H1 (cell line): Measurements from ENCODE around the gene ZNF281. TPM values are rescaled to one million over a fixed set of nuclear protein-coding genes. Genes with fewer than 3 reads are reported as not detected.

Experiments
- BACH1 ChIP-seq: IDR thresholded peaks from 2 replicates; pipeline ENCODE4 v1.6.1; 2012; ENCODE audit warnings: low read length, improper control_type of control experiment
- KDM4A ChIP-seq: IDR thresholded peaks from one replicate; pipeline ENCODE4 v1.7.1; 2012; ENCODE audit warnings: low read depth, mild to moderate bottlenecking, moderate library complexity, low read length, inconsistent platforms; ENCODE audit not compliant: severe bottlenecking
- RFX5 ChIP-seq: IDR thresholded peaks from 2 replicates; pipeline ENCODE4 v1.6.1; 2011; ENCODE audit warnings: low read depth, low read length, improper control_type of control experiment, borderline replicate concordance
- RXRA ChIP-seq: IDR thresholded peaks from 2 replicates; pipeline ENCODE4 v1.6.1; 2011; ENCODE audit warnings: low read depth, mild to moderate bottlenecking, low read length, moderate library complexity; ENCODE audit not compliant: insufficient read depth
- SAP30 ChIP-seq: fragments of 300-600 bp; sonication (generic); IDR thresholded peaks from 2 replicates; pipeline ENCODE4 v1.7.1; 2012; ENCODE audit warnings: low read length, moderate library complexity, mild to moderate bottlenecking, inconsistent platforms; ENCODE audit not compliant: insufficient read depth, insufficient replicate concordance
- SIRT6 ChIP-seq: IDR thresholded peaks from one replicate; pipeline ENCODE4 v1.7.1; 2012; ENCODE audit warnings: low read length, inconsistent platforms
- SP1 ChIP-seq: IDR thresholded peaks from 2 replicates; pipeline ENCODE4 v1.6.1; 2011; ENCODE audit warnings: low read depth, low read length
- polyA plus RNA-seq, 7 experiments: library from polyadenylated mRNA; depleted of rRNA in 3 of 7; stranded (reverse) in 5 of 7; unstranded in 2 of 7; fragments of >200 nt in 5 of 7; fragments of 200-250 nt in 2 of 7; gene quantifications; 1 replicate in 5 of 7; 2 replicates in 1 of 7; 4 replicates in 1 of 7; pipeline versions ENCODE4 v1.2.1 to v1.2.3, GENCODE V29; 2011 to 2013; ENCODE audit warnings: missing spikeins in 2 of 7, mixed read lengths in 2 of 7
- total RNA-seq: library from RNA; stranded (reverse); fragmentation: NEBNext Ultra II Directional; extraction: Animal tissue kit (Norgen Biotek cat#: 25700); gene quantifications from 2 replicates; pipeline ENCODE4 v1.2.1, GENCODE V29; 2021
- TF ChIP-seq, protein P1 (sequence below): IDR thresholded peaks from 2 replicates; pipeline ENCODE4 v1.6.1; 2011; ENCODE audit warnings: low read depth, mild to moderate bottlenecking, low read length; ENCODE audit not compliant: insufficient read depth
- TF ChIP-seq, protein P2 (sequence below), 3 experiments: IDR thresholded peaks; 1 replicate in 2 of 3; 2 replicates in 1 of 3; pipeline versions ENCODE4 v1.5.1 to v1.6.1; 2011; ENCODE audit warnings: low read length in 3 of 3, mild to moderate bottlenecking in 3 of 3, inconsistent platforms in 2 of 3, low read depth in 1 of 3, moderate library complexity in 1 of 3; ENCODE audit not compliant: insufficient read depth in 1 of 3; ENCODE audit errors: control extremely low read depth in 1 of 3

ZNF281 gene
- total and polyA plus RNA-seq, 2 of the 8 experiments (the other 6 are each of a cell fraction or from before 2014, with no cell fraction given), result 19.5 to 61.4 TPM

DNA sequence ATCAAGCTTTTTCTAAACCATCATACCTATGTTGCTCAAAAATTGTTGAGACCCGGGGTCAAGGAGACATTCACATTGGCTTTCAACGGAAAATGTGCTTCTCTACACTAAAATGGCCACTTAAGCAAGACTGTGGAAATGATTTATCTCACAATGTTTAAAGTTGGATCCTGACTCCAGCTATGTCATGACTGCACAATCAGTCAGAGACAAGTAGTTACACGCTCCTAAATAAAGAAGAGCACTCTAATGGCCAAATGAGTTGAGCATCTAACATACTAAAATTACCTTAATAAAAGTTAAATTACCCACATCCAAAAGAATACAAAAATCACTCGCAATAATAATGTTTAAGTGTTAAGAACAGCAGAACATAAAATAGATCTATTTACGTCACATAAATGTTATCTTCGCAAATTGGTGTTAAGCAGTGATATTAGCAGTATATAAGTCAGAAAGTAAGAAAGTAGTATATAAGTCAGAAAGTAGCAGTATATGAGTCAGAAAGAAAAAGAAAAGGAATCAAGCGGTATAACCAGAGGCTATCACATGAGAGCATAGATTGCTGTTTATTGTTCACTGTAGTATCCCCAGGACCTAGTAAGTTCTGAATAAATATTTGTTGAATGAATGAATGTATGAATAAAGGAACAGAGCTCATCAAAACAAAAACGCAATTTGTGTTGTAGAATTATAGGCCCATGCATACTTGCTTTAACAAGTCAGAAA is 28.4 kb downstream of the ZNF281 start (continued):
- TF ChIP-seq, protein P1, sequence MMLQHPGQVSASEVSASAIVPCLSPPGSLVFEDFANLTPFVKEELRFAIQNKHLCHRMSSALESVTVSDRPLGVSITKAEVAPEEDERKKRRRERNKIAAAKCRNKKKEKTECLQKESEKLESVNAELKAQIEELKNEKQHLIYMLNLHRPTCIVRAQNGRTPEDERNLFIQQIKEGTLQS, result no peak
- TF ChIP-seq RFX5 (no peak), SP1 (no peak), SIRT6 (no peak), KDM4A (no peak), RXRA (no peak), SAP30 (no peak), BACH1 (no peak)
- TF ChIP-seq, protein P2, sequence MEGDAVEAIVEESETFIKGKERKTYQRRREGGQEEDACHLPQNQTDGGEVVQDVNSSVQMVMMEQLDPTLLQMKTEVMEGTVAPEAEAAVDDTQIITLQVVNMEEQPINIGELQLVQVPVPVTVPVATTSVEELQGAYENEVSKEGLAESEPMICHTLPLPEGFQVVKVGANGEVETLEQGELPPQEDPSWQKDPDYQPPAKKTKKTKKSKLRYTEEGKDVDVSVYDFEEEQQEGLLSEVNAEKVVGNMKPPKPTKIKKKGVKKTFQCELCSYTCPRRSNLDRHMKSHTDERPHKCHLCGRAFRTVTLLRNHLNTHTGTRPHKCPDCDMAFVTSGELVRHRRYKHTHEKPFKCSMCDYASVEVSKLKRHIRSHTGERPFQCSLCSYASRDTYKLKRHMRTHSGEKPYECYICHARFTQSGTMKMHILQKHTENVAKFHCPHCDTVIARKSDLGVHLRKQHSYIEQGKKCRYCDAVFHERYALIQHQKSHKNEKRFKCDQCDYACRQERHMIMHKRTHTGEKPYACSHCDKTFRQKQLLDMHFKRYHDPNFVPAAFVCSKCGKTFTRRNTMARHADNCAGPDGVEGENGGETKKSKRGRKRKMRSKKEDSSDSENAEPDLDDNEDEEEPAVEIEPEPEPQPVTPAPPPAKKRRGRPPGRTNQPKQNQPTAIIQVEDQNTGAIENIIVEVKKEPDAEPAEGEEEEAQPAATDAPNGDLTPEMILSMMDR (IDR thresholded peaks at IDR 0.05; ENCODE audit: control extremely low read depth in 1 of 3, insufficient read depth in 1 of 3, low read depth in 1 of 3, low read length in 3 of 3), result no peak
